HL-60/S4 (cell line): Measurements from ENCODE around the gene CNMD.

Experiments used
- in situ Hi-C: fragments of 300-500 bp; cut with MboI; formaldehyde crosslinking; loops from 2 replicates; pipeline ENCODE4 v1.14.3; 2022; ENCODE audit warnings: low sequenced_read_pairs

The CNMD gene

GRCh38 chr13:52739468-52740071 lies at the start of gene CNMD:
Gene CNMD (minus strand): TSS chr13:52739820. CDS start chr13:52739701, 119 bp downstream.
- in situ Hi-C loops, result no loop called here

- in situ Hi-C loops, result no loop called here
Observed at GRCh38 chr13:52788011-52788410, 48.4 kb upstream of the CNMD start.

GRCh38 chr13:52787235-52787634 lies 47.6 kb upstream of the CNMD start:
- in situ Hi-C loops, result no loop called here

GRCh38 chr13:52786766-52787165 lies 47.1 kb upstream of the CNMD start:
- in situ Hi-C loops, result no loop called here

- in situ Hi-C loops, result no loop called here
Observed at GRCh38 chr13:52785739-52786138, 46.1 kb upstream of the CNMD start.

GRCh38 chr13:52784591-52785340 lies 45.1 kb upstream of the CNMD start:
- in situ Hi-C loops, result no loop called here

- in situ Hi-C loops, result no loop called here
Observed at GRCh38 chr13:52783943-52784342, 44.3 kb upstream of the CNMD start.

- in situ Hi-C loops, result no loop called here
Observed at GRCh38 chr13:52782471-52783448, 43.1 kb upstream of the CNMD start.

- in situ Hi-C loops, result no loop called here
Observed at GRCh38 chr13:52780611-52781010, 41.0 kb upstream of the CNMD start.

GRCh38 chr13:52780092-52780491 lies 40.5 kb upstream of the CNMD start:
- in situ Hi-C loops, result no loop called here

GRCh38 chr13:52779103-52779502 lies 39.5 kb upstream of the CNMD start:
- in situ Hi-C loops, result no loop called here

- in situ Hi-C loops, result no loop called here
Observed at GRCh38 chr13:52776726-52777125, 37.1 kb upstream of the CNMD start.

- in situ Hi-C loops, result no loop called here
Observed at GRCh38 chr13:52775511-52775910, 35.9 kb upstream of the CNMD start.

GRCh38 chr13:52767949-52768516 lies 28.4 kb upstream of the CNMD start:
- in situ Hi-C loops, result no loop called here

GRCh38 chr13:52765611-52766390 lies 26.2 kb upstream of the CNMD start:
- in situ Hi-C loops, result no loop called here

- in situ Hi-C loops, result no loop called here
Observed at GRCh38 chr13:52760077-52760476, 20.5 kb upstream of the CNMD start.

- in situ Hi-C loops, result no loop called here
Observed at GRCh38 chr13:52758114-52758513, 18.5 kb upstream of the CNMD start.

GRCh38 chr13:52751196-52751595 lies 11.6 kb upstream of the CNMD start:
- in situ Hi-C loops, result no loop called here

GRCh38 chr13:52750713-52751112 lies 11.1 kb upstream of the CNMD start:
- in situ Hi-C loops, result no loop called here

- in situ Hi-C loops, result no loop called here
Observed at GRCh38 chr13:52749419-52749818, 9.8 kb upstream of the CNMD start.
